Ammon's horn (tissue), 1 donor: ENCODE results near the gene SMARCA1.
"Not testable (repeated sequence)": the region's sequence is repeated elsewhere in the genome, so short reads cannot be mapped to it uniquely, and the experiment has no call there.

Experiments
- DNase-seq: peaks from one replicate; pipeline ENCODE4 v3.0.0-alpha.2; 2016; ENCODE audit warnings: low spot score

Gene SMARCA1, protein sequence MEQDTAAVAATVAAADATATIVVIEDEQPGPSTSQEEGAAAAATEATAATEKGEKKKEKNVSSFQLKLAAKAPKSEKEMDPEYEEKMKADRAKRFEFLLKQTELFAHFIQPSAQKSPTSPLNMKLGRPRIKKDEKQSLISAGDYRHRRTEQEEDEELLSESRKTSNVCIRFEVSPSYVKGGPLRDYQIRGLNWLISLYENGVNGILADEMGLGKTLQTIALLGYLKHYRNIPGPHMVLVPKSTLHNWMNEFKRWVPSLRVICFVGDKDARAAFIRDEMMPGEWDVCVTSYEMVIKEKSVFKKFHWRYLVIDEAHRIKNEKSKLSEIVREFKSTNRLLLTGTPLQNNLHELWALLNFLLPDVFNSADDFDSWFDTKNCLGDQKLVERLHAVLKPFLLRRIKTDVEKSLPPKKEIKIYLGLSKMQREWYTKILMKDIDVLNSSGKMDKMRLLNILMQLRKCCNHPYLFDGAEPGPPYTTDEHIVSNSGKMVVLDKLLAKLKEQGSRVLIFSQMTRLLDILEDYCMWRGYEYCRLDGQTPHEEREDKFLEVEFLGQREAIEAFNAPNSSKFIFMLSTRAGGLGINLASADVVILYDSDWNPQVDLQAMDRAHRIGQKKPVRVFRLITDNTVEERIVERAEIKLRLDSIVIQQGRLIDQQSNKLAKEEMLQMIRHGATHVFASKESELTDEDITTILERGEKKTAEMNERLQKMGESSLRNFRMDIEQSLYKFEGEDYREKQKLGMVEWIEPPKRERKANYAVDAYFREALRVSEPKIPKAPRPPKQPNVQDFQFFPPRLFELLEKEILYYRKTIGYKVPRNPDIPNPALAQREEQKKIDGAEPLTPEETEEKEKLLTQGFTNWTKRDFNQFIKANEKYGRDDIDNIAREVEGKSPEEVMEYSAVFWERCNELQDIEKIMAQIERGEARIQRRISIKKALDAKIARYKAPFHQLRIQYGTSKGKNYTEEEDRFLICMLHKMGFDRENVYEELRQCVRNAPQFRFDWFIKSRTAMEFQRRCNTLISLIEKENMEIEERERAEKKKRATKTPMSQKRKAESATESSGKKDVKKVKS

DNA sequence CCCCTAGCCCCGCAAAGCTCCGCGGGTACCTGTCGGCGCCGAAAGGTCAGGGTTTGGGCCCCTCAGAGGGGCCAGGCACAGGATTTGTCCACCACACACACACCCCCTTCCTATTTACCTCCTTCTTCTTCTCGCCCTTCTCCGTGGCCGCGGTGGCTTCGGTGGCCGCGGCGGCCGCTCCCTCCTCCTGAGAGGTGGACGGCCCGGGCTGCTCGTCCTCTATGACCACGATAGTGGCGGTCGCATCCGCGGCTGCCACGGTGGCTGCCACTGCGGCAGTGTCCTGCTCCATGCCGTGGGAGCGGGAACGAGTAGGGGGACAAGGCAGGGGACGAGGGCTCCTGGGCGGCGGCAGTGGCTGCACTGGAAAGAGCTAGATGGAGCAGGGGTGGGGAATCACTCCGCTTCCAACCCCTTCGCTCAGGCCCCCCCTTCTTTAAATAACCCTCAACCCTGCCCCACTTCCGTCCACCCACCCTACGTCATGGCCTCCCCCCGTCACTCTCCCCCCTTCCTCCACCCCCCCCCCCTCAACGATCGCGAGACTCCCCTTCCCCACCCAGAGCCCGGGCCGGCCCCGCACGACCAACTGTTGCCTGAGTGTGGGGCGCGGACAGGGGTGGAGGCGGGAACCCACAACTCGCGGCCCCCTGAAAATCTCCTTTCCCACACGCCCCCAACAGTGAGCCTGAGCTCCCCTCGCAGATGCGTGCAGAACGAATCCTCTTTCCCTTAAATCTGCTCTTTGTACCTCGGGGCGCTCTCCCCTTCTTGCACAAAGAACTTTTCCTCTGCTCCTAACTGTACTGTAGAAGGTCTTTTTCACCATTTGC lies at the start of gene SMARCA1:
Gene SMARCA1 (minus strand): TSS at position 412 of the 833 bp plus-strand sequence. CDS start 120 bp downstream, at position 292.
- DNase-seq, result peak; percentile 43

DNA sequence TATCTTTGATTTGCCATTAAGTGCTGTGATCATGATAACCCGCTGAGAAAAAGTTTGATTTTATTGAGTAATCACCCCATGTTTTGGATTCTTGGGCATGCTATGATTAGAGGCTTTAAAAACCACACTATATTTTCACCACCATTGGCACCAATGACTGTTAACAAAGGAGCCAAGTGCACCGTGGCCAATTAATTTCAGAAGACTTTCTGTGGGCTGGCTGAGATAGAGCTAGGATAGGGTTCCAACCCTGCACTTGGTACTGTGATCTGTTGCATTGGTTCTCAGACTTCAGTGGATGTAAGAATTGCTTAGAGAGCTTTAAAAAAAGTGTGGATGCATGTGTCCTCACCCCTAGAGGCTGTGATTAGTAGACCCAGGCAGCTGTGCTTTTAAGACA lies 49.1 kb upstream of the SMARCA1 start:
- no peak for DNase-seq

DNA sequence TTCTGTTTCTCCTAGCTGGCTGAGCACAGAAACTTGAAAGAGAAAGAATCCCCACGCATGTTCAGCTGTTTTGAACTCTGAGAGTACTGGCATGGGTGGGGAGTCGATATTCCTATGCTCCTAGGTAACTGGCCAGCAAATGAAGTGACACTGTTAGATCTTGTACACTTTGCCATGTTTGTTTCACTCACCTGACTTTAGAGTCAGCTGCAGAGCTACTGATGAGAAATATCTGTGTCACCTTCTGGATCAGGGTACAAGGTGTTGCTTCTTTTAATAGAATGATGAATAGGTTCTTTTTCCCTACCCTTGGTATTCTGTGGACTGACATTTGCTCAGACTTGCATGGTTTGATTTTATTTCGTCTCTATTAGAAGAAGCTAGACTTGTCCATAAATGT lies 45.1 kb upstream of the SMARCA1 start:
- no peak for DNase-seq

DNA sequence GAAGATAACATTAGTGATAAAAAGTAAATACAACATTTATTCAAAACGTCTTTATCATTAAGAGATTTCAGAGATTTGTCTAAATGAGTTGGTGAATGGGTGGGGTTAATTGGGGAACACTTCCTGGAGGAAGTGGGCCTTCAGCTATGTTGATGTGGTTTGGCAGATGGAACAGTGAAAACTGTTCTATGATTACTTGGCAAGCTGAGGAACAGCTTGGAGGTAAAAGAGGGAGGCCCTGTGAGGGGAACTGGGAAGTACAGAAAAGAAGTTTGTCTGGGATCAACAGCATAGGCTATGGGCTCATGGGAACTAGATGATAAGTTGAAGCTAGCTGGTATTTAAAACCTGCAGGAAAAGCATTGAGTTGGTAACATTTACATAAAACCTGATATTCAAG lies 42.8 kb upstream of the SMARCA1 start:
- DNase-seq, result no peak

DNA sequence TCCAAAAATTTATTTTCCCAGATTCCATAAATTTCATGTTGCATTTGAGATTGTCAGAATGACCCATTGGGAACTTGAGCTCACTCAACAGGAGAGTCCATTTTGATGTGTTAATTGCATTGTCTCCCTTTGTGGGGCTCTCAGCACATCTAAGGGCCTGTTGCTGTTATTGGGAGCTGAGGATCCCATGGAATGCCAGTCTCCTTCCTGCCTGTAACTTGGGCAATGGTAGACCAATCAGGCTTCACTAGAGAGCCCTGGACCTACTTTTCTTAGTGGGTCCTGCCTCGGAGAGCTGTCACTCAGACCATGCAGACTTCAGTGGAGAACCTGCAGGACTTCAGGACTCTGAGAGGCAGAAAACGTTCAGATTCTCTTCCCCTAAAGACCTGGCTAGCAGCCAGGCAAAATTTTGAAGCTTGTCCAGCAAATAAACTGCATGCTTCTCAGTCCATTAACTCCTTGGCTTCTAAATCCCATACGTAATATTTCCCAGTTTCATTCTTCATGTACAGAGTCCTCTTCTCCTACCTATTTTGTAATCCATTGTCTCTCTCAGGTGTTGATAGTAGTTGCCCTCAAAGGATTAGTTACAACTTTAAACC lies 41.9 kb upstream of the SMARCA1 start:
- DNase-seq, result no peak

DNA sequence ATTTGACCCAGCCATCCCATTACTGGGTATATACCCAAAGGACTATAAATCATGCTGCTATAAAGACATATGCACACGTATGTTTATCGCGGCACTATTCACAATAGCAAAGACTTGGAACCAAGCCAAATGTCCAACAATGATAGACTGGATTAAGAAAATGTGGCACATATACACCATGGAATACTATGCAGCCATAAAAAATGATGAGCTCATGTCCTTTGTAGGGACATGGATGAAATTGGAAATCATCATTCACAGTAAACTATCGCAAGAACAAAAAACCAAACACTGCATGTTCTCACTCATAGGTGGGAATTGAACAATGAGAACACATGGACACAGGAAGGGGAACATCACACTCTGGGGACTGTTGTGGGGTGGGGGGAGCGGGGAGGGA lies 41.1 kb upstream of the SMARCA1 start:
- not testable (repeated sequence) for DNase-seq

DNA sequence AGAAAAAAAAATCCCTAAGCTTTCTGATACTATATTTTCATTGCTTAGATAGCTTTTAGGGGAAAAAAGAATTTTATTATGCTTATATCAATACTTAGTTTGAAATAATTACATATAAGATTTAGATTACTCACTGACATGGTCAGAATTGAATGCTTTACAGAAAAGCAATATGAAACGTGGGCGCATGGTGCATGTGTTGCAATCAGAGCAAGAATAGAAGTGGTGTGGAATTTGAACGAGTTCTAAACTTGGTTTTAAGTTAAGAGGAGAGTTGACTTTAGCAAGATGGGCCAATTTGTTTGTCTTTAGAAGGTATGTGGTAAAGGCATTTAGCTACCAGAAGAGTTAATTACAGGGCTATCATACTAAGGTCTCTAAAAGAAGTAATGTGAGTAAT lies 38.2 kb upstream of the SMARCA1 start:
- DNase-seq, result no peak

DNA sequence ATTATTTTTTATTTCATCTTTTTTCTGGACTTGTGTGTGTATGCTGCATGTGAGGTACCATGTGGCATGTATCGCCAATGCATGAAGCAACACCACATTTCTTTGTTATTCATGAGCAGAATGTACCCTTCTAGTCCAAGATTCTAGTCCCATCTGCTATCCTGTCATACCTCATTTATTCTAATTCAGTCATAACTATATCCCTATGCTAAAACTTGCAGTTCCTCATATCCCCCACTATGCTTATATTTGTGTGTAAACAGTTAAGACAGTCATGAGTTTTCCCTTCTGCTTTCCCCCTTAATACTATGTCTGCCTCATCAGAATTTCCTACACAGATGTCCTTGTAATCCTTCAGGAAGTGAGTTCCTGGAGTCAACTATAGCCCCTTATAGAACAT lies 36.5 kb upstream of the SMARCA1 start:
- no peak for DNase-seq

DNA sequence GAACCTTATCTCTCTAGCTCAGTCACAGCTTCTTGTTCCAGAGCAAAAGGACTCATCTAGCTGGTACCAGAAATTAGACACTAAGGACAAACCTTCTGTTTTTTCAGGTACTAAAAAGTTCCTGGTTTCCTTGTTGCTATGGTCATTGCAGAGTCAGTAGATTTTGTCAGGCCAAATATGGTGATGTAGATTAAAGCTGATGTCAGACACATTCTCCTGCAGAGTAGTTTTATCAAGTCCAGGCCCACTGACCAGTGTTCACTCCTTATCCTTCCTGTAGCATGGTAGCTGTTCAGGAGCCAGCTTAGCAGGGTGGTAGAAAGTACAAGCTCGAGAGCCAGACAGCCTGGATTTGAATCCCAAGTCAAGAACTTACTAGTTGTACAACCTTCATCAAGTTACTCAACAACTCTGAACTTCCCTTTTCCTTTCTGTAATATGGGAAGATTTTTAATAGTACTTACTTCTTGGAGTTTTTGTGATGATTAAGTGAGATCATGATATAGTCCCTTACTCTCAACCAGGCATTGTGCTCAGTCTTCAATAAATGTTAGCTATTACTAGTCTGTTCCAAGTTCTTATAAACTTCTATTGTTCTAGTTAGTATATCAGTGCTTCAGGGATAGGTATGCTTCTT lies 34.7 kb upstream of the SMARCA1 start:
- DNase-seq, result no peak

DNA sequence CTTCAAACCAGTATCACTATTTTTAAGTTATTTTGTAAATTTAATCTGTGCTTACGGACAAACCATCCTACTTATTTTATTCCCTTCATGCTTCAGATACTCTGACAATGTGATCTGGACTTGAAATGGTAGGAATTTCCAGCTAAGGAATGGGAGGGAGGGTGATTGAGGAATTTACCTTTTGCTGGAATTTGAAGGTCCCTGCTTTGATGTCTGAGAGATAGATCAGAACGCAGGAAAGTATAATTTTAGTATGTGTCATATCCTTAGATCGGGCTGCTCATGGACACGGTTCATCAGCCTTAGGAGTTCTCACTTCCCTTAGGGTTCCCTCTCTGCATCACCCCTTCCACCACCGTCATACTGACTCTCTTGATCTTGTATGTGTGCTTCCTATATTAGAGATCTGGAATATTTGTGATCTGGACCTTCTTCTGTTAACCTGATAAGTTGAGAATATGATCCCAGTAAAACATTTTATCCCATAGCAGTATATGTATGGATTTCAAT lies 33.6 kb upstream of the SMARCA1 start:
- DNase-seq, result no peak

DNA sequence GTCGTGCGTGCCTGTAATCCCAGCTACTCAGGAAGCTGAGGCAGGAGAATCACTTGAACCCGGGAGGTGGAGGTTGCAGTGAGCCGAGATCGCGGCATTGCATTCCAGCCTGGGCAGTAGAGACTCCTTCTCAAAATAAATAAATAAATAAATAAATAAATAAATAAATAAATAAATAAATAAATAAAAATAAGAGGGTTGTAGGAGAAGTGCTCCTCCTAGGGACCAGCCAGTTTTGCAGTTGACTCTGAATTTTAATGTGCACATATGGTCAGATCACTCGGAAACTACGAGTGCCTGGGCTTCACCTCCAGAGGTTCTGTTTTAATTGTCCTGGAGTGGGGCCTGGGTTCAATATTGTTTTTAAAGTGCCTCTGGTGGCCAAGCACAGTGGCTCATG lies 31.5 kb upstream of the SMARCA1 start:
- not testable (repeated sequence) for DNase-seq

DNA sequence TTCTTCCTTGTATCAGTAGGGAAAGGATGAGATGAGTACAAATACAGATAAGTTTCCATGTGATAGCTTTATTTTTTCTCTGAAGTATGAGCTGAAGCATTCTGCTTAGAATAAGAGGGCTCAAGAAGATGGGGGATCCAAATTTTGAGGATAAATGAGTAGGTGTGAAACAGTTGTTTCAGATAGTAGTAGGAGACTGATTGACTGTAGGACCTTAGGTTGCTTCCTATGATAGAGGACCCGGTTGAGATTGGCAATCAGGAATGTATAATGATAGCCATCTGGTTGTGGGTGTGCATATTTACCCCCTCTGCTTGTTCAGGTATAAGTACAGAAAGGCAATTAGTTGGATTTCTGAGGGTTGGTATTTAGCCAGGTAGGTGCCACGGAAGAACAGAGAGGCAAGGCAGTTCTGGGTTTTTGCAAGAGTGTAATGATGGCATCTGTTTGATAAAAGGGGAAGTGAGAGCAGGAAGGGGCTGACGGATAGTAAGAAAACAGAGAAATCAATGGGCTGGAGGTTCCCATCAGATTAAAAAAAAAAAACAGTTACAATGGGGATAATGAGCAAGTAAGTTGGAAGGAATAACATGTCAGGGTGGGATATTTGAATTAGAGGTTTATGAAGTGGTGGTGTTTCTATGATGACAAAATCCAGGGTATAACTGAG lies 30.5 kb upstream of the SMARCA1 start:
- no peak for DNase-seq

DNA sequence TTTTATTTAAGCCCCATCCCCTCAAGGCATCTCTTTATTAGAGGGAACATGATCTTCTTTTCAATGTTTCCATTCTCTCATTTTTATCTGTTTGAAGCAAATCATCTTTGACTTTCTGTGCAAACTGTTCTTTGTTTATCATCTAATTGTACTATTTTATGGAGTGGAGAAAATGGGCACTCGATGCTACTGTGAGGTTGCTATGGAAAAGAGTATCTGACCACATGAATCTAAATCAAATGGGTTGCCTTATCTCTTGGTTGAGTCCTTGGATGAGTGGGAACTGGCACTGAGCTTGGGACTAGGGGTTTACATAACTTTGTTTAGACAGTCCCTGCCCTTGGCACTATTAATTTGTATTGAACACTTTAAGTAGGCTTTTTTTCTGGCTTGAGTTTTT lies 25.8 kb upstream of the SMARCA1 start:
- no peak for DNase-seq

DNA sequence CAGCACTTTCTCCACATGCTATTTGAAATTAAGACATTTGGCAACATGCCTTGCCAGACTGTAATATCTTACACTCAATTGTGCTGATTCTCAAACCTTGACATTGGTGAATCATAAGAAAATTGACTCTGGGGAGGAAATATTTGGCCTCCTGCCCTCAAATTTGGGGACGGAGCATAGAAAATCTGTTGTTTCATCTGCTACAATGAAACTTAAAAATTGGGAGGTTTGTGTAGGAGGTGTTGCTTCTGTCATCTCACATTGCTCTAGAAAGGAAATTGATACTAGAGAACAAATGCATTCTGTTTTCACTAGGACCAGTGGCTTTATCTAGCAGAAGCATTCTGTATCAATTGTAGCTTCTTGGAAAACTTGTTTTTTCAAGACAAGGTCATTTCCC lies 22.1 kb upstream of the SMARCA1 start:
- DNase-seq, result no peak

DNA sequence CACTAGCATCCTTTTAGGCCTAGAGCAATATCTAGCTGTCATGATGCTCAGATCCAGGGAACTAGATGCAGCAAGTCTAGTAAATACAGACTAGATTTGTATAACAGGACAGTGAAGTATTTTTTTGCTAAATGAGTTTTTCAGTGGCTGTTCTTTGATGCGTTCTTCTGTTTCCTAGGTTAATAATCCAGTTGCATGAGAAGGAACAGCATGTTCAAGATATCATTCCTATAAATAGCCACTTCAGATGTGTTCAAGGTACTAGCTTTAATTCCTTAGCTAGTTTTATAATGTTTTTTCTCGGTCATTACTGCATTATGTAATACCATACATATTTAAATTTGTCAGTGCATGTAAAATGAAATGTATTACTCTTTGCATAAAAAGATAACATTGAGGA lies 21.5 kb upstream of the SMARCA1 start:
- no peak for DNase-seq

DNA sequence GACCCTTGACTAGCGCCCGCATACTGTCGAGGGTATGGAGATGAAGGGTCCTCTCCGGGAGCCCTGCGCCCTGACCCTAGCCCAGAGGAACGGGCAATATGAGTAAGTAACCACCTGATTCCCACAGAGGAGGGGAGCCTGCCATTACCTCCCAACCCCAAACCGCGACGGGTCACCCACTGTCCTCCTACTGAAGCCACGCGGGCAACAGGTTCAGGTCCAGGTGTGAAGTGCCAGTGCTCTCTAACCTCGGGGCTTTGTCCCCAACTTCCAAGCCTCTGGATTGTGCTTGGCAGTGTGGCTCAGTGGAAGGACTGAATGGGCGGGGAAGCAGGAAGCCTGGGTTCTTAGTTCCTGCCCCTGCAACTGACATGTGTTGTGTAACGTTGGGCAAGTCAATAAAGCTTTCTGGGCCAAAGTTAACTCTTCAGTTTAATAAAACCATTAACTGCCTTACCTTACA lies 17.5 kb upstream of the SMARCA1 start:
- no peak for DNase-seq

DNA sequence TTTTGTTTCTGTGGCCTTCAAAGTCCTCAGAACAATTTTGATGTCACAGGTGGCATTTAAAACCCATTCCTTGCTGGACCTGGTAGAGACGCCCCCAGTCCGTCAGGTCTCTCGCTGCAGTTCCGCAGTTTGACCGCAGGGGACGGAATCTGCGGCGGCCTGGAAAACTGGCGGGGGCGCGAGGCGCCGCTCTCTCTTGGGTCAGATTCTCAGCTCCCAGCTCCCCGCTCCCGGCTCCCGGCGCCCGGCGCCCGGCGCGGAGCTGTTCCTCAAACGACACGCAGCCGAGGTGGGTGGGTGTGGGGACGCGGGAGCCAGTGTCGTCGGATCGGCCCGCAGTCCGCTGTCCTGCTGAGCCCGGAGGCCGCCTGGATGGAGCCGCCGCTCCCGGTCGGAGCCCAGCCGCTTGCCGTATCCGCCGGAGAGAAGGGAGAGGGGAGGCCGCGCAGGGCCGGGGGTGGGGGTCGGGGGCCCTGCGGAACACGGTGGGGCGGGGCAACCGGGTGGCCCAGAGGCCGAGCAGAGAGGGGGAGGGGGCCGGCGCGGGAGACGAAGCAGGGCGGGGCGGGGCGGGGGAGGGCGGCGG lies 16.9 kb upstream of the SMARCA1 start, which contains the start of gene OCRL:
Gene OCRL (plus strand): TSS at position 192 of the 586 bp plus-strand sequence. CDS start 181 bp downstream, at position 373.
- peak; percentile 57 for DNase-seq

DNA sequence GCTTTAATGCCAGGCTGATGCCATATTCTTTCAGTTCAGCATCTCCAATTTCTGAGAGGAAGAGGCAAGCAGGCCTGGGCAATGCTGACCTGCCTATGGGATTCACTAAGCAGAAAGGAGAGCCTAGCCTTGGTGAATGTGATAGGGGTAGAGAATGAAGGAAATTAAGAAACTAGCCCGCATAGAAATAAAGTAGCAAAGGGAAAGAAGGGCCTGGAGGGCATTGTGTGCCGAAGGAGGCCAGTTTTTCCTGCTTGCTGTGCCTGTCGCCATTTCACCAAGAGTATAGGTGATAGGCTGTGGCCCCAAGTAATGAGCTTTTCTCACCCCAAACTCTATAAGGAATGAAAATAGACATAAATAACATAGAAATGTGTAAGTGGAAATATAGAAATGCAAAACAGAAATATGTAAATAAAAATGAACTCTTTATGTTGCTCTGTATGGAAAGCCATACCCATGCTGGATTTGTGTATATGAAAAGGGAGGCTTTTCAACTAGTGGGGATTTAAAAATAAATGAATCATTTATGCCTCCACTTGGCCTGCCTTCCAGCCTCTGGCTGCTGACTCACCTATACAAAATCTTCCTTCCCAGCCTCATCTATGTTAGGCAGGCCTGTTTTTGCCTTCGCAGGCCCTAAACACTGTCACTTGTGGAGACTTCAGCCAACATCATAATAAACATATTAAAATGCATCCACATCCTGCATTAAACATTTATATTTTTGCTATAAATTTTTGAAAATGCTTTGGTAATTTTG lies 11.7 kb upstream of the SMARCA1 start:
- no peak for DNase-seq

DNA sequence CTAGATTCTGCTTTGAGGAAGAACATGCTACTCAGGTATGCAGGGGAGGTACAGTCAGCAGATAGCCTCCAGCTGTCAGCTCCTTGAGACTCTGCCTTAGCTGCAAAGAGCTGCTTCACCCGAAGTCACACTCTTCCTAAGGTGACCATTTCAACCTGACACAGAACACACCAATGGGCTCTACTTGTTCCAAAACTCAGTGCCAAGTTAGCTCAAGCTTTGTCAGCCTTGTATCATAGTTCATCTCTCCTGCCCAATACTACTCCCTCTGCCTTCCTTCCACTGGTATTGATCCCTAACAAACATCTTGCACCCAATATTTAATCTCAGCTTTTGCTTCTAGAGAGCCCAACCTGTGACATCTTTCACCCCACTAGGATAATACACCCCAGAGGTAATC lies 7.8 kb upstream of the SMARCA1 start:
- no peak for DNase-seq
